ENCODE measurements around the gene TMEM42.

DNA sequence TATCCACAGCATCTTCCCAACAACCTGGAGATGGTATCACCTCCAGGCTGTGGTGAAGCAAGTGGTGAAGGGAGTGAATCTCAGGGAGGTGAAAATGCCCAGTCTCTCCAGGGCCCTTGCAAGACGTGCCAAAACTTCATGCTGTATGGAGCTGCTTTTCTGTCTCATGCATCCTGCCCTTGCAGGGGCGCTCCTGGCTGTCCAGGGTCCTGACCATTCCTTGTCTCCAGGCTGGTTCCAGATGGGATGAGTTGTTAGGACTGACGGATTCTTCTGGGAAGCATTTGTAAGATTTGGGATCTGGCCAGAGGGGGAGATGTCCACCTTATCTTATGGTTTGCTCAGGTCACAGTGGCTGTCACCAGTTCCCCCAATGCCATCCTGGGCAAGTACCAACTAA is 28.5 kb downstream of the TMEM42 start:
- no peak for TF ChIP-seq ZFX (CRISPR knock-in tag; IDR thresholded peaks at IDR 0.05)
- TF ChIP-seq, protein P1, sequence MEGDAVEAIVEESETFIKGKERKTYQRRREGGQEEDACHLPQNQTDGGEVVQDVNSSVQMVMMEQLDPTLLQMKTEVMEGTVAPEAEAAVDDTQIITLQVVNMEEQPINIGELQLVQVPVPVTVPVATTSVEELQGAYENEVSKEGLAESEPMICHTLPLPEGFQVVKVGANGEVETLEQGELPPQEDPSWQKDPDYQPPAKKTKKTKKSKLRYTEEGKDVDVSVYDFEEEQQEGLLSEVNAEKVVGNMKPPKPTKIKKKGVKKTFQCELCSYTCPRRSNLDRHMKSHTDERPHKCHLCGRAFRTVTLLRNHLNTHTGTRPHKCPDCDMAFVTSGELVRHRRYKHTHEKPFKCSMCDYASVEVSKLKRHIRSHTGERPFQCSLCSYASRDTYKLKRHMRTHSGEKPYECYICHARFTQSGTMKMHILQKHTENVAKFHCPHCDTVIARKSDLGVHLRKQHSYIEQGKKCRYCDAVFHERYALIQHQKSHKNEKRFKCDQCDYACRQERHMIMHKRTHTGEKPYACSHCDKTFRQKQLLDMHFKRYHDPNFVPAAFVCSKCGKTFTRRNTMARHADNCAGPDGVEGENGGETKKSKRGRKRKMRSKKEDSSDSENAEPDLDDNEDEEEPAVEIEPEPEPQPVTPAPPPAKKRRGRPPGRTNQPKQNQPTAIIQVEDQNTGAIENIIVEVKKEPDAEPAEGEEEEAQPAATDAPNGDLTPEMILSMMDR (IDR thresholded peaks at IDR 0.05 in 2 of 3, conservative IDR thresholded peaks at IDR 0.05 in 1 of 3; ENCODE audit: insufficient read depth in 2 of 3, low read depth in 1 of 3, low read length in 3 of 3) = no peak
